GM12864 (cell line): ENCODE results near the gene TMEM256.

Experiments used
- DNase-seq: peaks from one replicate; pipeline ENCODE4 v3.0.0-alpha.2; 2011; ENCODE audit warnings: low read depth
- H3K4me3 ChIP-seq: 2 replicates; pipeline ENCODE4 v1.5.1; 2011; ENCODE audit warnings: mild to moderate bottlenecking, low read depth, low read length, control low read depth
- CTCF ChIP-seq: IDR thresholded peaks from 2 replicates; pipeline ENCODE4 v1.5.1; 2011; ENCODE audit warnings: low read depth, mild to moderate bottlenecking, moderate library complexity, low read length, control low read depth, inconsistent platforms; ENCODE audit errors: missing control alignments

TMEM256 gene

GRCh38 chr17:7392696-7393612 is 10.9 kb downstream of the TMEM256 start:
- DNase-seq: no peak
- peak overlapping the region; percentile 77 for H3K4me3 ChIP-seq
- TF ChIP-seq CTCF: no peak

GRCh38 chr17:7391307-7391706 is 12.6 kb downstream of the TMEM256 start:
- H3K4me3 ChIP-seq: no peak overlapping the region
- no peak for TF ChIP-seq CTCF
- no peak for DNase-seq

- no peak for TF ChIP-seq CTCF
- DNase-seq: no peak
- no peak overlapping the region for H3K4me3 ChIP-seq
Observed at GRCh38 chr17:7389924-7390910, 13.7 kb downstream of the TMEM256 start.

- no peak for TF ChIP-seq CTCF
- no peak overlapping the region for H3K4me3 ChIP-seq
- DNase-seq: no peak
Observed at GRCh38 chr17:7388856-7389255, 15.0 kb downstream of the TMEM256 start.

- peak overlapping the region; percentile 58 for H3K4me3 ChIP-seq
- DNase-seq: no peak
Observed at GRCh38 chr17:7384489-7385081, 19.3 kb downstream of the TMEM256 start.

More at GRCh38 chr17:7384489-7385081, 19.3 kb downstream of the TMEM256 start:
- no peak for TF ChIP-seq CTCF
